ENCODE results near the gene KIAA1328.
A peak's percentile ranks its signal among the peaks of the same experiment; 100 is the strongest.

Gene KIAA1328

DNA sequence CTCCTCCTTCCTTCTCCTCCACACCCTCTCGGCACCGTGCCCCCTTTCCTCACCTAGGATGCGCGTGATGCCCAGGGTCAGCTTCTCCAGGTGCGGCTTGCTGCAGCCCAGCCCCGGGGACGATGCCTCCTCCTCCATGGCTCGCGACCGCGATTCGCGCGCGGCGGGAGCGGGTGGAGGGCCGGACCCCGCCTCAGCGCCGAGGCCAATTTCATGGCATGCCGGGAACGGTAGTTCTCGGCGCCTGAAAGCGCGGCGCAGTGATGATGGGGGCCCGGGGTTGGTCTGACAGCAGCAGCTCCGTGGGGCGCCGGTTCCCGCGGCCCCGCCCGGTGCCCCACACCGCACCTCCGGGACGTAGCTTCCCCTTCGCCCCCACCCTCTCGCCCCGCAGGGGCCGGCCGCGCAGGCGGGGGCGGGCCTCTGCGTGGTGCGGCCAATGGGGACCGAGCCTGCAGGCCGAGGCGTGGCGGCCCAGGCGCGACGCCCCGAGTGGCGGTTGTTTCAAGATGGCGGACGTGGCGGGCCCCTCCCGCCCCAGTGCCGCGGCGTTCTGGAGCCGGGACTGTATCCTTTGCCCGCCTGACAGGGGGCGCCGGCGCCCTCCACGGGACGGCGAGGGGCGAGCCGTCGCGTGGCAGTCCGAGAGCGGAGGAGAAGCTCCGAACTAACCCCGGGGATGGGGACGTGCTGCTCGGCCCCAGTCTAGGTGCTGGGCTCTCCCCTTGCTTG is at the start of gene KIAA1328, which contains the start of gene TPGS2:
KIAA1328 (plus strand) TSS at position 498 of the 732 bp plus-strand sequence; CDS start at position 510, 12 bp downstream.
TPGS2 (minus strand) TSS at position 373 of the 732 bp plus-strand sequence; CDS start at position 138, 235 bp downstream.
- TF ChIP-seq Cebpa-rat (IDR thresholded peaks at IDR 0.05), result no peak
- H3K9ac ChIP-seq, result peak within 1 kb of the TSS; percentile 86
- no peaks in the 10 kb centered on the region for H3K27me3 ChIP-seq
- H3K9me3 ChIP-seq, result peaks cover 4% of the 10 kb centered on the region; the same call in 1 of the 2 replicates
- H3K4me2 ChIP-seq, result peak within 1 kb of the TSS; percentile 88
- peak within 1 kb of the TSS; percentile 84 for H3K27ac ChIP-seq
- peaks cover 31% of the 10 kb centered on the region for H3K4me1 ChIP-seq
- no peaks in the 10 kb centered on the region for H4K20me1 ChIP-seq
- H3K36me3 ChIP-seq, result peaks cover 15% of the 10 kb centered on the region; the same call in 1 of the 2 replicates
- H3K4me3 ChIP-seq, result peak within 1 kb of the TSS; percentile 97

DNA sequence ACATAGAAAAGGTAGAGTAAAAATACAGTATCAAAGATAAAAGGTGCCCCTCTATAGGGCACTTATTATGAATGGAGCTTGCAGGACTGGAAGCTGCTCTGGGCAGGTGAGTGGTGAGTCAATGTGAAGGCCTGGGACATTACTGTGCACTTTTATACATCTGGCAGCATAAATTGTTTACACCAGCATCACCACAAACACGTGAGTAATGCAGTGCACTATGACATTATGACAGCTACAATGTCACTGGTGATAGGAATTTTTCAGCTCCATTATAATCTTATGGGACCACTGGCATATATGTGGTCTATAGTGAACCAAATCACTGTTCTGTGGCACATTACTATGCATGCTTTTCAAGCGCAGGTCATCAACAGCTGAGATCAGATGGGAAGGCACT is 48.2 kb upstream of the KIAA1328 start:
- Histone ChIP-seq H3K4me3 (no peak overlapping the region), H3K4me2 (no peak overlapping the region), H3K9me3 (no peaks in the 10 kb centered on the region), H3K9ac (no peak overlapping the region), H3K36me3 (peaks cover 19% of the 10 kb centered on the region; the same call in 1 of the 2 replicates), H3K27ac (no peak overlapping the region), H3K4me1 (no peaks in the 10 kb centered on the region), H3K27me3 (no peaks in the 10 kb centered on the region), H4K20me1 (no peaks in the 10 kb centered on the region)
- TF ChIP-seq Cebpa-rat (IDR thresholded peaks at IDR 0.05), result no peak

DNA sequence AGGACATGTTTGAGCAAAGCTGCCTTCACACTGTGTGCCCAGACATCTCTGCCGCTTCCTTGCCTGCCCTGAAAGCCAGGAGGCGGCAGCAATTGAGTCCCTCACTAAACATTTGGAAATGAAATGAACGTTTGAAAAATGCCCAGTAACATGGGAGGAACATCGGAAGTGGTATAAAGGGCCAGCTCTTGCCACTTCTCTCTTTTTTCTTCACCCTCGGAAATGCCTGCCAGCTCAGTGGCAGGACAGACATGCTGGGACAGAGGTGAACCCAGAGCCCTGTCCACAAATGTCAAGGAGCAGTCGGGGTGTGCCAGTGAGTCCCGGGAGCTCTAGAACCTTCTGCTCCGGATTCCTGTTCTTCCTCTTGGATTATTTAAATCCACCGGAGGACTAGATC is 46.2 kb upstream of the KIAA1328 start:
- no peak for TF ChIP-seq Cebpa-rat (IDR thresholded peaks at IDR 0.05)
- no peaks in the 10 kb centered on the region for H3K4me1 ChIP-seq
- H3K4me2 ChIP-seq, result no peak overlapping the region
- no peak overlapping the region for H3K9ac ChIP-seq
- H3K27me3 ChIP-seq, result no peaks in the 10 kb centered on the region
- no peak overlapping the region for H3K4me3 ChIP-seq
- no peaks in the 10 kb centered on the region for H3K9me3 ChIP-seq
- no peaks in the 10 kb centered on the region for H4K20me1 ChIP-seq
- peaks cover 33% of the 10 kb centered on the region for H3K36me3 ChIP-seq
- H3K27ac ChIP-seq, result no peak overlapping the region

DNA sequence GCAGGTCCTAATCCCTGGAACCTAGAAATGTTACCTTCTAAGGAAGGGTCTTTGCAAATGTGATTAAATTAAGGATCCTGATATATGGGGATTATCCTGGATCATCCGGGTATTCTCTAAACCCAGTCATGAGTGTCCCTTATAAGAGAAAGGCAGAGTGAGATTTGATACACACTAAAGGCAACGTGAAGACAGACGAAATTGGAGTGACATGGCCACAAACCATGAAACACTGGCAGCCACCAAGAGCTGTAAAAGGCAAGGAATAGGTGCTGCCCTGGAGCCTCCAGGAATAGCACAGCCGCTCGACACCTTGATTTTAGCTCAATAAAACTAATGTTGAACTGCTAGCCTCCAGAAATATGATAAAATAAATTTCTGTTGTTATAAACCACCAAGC is 45.1 kb upstream of the KIAA1328 start:
- H3K27me3 ChIP-seq, result no peaks in the 10 kb centered on the region
- H3K4me2 ChIP-seq, result no peak overlapping the region
- no peak overlapping the region for H3K9ac ChIP-seq
- peaks cover 41% of the 10 kb centered on the region for H3K36me3 ChIP-seq
- no peak overlapping the region for H3K27ac ChIP-seq
- H4K20me1 ChIP-seq, result no peaks in the 10 kb centered on the region
- no peak for TF ChIP-seq Cebpa-rat (IDR thresholded peaks at IDR 0.05)
- H3K4me3 ChIP-seq, result no peak overlapping the region
- no peaks in the 10 kb centered on the region for H3K4me1 ChIP-seq
- no peaks in the 10 kb centered on the region for H3K9me3 ChIP-seq

DNA sequence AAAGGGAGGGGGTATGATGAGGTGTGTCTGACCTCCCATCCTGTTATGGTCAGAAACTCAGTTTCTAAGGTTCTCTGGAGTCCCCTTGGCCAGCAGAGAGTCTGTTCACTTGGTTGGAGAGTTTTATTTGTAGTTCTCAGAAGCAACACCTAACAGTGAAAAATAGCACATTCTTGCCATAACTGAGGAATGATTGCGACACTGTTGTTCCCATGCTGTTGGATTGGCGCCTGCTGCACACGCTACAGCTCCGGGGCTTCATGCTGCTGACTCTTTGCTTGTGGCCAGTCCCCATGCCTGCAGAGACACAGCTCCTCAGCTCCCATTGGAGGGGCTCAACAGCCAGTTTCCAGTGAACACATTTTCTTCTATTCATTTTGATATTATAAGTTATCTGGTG is 42.2 kb upstream of the KIAA1328 start:
- H3K9me3 ChIP-seq, result peaks cover 19% of the 10 kb centered on the region; the same call in 1 of the 2 replicates
- H4K20me1 ChIP-seq, result no peaks in the 10 kb centered on the region
- no peaks in the 10 kb centered on the region for H3K27me3 ChIP-seq
- H3K4me2 ChIP-seq, result no peak overlapping the region
- no peak overlapping the region for H3K4me3 ChIP-seq
- TF ChIP-seq Cebpa-rat (IDR thresholded peaks at IDR 0.05), result 0 out of 2 replicates have a peak, but pooled peaks have one; percentile 39
- no peaks in the 10 kb centered on the region for H3K4me1 ChIP-seq
- H3K27ac ChIP-seq, result no peak overlapping the region
- no peak overlapping the region for H3K9ac ChIP-seq
- H3K36me3 ChIP-seq, result peaks cover 47% of the 10 kb centered on the region

DNA sequence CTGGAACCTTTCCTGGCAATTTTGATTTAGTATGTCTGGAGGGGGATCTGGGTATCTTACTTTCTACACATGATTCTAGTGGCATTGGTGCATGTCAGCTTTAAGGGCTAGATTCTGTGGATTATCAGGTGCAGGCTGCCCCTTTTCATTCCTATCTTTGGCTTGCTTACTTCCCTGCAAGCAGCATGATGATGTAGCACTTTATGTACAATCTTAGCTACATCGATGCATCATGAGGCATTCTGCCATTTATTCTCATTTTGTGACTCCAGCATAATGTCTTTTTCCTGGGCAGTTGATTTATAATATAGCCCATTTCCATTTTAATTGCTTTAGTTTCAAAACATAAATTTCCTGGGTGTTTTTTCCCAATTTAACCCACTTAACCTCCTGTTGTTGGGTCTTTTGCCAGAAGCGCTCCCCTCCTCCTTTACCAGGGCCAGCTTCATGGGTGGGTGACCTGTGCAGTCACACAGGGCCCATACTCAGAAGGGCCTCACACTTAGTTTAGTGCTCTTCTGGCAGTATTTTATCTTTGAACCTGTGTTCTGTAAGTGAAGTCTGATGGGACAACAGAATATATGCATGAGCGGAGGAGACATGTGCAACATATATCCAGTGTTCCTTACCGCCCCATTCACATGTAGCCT is 36.2 kb upstream of the KIAA1328 start:
- H3K4me1 ChIP-seq, result no peaks in the 10 kb centered on the region
- H4K20me1 ChIP-seq, result no peaks in the 10 kb centered on the region
- no peaks in the 10 kb centered on the region for H3K27me3 ChIP-seq
- H3K9ac ChIP-seq, result no peak overlapping the region
- peaks cover 19% of the 10 kb centered on the region; the same call in 1 of the 2 replicates for H3K9me3 ChIP-seq
- H3K36me3 ChIP-seq, result peaks cover 92% of the 10 kb centered on the region
- H3K4me2 ChIP-seq, result no peak overlapping the region
- no peak overlapping the region for H3K27ac ChIP-seq
- H3K4me3 ChIP-seq, result no peak overlapping the region
- TF ChIP-seq Cebpa-rat (IDR thresholded peaks at IDR 0.05), result no peak

DNA sequence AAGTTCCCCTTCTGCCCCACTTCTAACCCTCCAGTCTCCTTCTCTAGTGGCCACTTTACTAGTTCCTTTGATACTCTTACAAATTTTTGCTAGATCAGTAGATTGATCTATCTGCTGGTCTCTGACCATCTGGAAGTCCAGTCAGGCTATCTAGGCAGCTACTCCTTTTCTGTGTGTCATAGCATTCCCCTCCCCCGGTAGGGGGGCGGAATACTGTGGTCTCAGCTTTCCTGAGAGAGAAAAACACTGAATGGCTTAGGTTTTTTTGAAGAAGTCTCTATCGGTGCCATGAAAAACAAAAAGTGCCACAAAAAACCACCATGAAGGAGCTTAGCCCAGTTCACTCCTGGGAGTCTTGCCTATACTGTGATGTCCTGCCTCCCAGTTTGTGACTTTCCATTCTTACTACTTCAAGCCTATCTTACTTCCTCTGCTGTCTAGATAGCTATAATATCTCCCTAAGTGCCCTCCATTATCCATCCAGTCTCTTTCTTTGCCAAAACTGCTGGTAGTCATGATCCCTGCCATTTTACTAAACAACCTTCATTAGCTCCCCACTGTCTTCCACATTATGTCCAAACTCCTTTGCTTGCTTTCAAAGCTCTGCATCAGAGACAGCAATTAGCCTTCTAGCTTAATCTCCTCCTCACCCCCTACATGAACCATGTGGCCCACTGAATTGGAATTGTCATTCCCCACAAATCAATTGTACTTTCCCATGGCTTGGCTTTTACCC is 30.0 kb upstream of the KIAA1328 start:
- Histone ChIP-seq H3K36me3 (peaks cover 100% of the 10 kb centered on the region), H3K4me3 (no peak overlapping the region), H4K20me1 (no peaks in the 10 kb centered on the region), H3K4me1 (no peaks in the 10 kb centered on the region), H3K4me2 (no peak overlapping the region), H3K27ac (no peak overlapping the region), H3K9ac (no peak overlapping the region), H3K9me3 (no peaks in the 10 kb centered on the region), H3K27me3 (no peaks in the 10 kb centered on the region)
- no peak for TF ChIP-seq Cebpa-rat (IDR thresholded peaks at IDR 0.05)

DNA sequence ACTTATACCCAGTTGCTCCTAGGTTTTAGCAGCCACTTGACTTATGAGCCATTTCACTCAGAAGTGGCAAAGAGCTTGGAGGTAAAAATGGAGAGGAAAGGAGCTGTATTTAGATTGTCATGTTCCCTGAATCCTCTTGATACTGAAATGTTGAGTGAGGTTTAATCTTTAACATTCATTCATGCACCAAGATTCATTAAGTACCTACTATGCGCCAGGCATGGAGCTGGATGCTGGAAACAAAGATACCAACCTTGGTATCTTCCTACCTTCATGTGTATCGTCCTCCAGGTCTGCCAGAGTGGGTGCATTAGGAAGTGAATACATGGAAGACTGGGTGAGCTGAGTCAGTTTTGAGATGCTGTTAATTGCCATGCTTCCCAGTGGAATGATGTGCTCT is 23.8 kb upstream of the KIAA1328 start:
- H3K9me3 ChIP-seq, result no peaks in the 10 kb centered on the region
- no peak overlapping the region for H3K4me3 ChIP-seq
- peaks cover 87% of the 10 kb centered on the region for H3K36me3 ChIP-seq

DNA sequence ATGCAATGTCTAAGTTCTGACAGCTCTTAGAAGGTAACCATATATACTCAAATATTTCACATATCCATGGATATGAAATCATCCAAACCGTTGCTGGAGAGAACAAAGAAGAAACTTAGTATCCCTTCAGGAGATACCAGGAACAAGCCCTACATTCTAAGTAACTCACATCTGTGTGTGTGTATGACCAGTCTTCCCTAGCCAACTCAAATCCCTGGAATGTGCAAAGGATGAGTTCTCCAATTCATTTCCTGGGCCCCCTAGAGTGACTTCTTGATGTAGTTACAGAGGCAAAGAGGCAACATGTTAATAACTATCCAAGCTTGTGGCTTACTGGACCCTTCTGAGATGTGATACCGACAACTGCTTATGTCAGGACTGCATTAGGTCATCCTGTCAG is 20.2 kb upstream of the KIAA1328 start:
- TF ChIP-seq Cebpa-rat (IDR thresholded peaks at IDR 0.05), result no peak
- H3K36me3 ChIP-seq, result peaks cover 87% of the 10 kb centered on the region
- peaks cover 40% of the 10 kb centered on the region for H4K20me1 ChIP-seq
- no peaks in the 10 kb centered on the region for H3K4me1 ChIP-seq
- H3K4me3 ChIP-seq, result no peak overlapping the region
- H3K27ac ChIP-seq, result no peak overlapping the region
- H3K4me2 ChIP-seq, result no peak overlapping the region
- H3K27me3 ChIP-seq, result no peaks in the 10 kb centered on the region
- no peaks in the 10 kb centered on the region for H3K9me3 ChIP-seq
- no peak overlapping the region for H3K9ac ChIP-seq

More for the DNA sequence above, 23.8 kb upstream of the KIAA1328 start:
- no peaks in the 10 kb centered on the region for H3K27me3 ChIP-seq
- no peak for TF ChIP-seq Cebpa-rat (IDR thresholded peaks at IDR 0.05)
- H3K9ac ChIP-seq, result no peak overlapping the region
- no peak overlapping the region for H3K4me2 ChIP-seq
- H3K27ac ChIP-seq, result no peak overlapping the region
- no peaks in the 10 kb centered on the region for H3K4me1 ChIP-seq
- H4K20me1 ChIP-seq, result peaks cover 4% of the 10 kb centered on the region
